ENCODE results near the gene PDE4D. TPM values are rescaled to one million over a fixed set of nuclear protein-coding genes. Genes with fewer than 3 reads are reported as not detected.
"Not testable (repeated sequence)": the region's sequence is repeated elsewhere in the genome, so short reads cannot be mapped to it uniquely, and the experiment has no call there.

PDE4D gene
- total RNA-seq, 2 donors from 2014 or later: 207 to 300 TPM

- H3K4me1 Mint-ChIP-seq: no peaks in the 10 kb centered on the region
- DNase-seq (no peak), ATAC-seq (no peak)
- H3K27me3 Mint-ChIP-seq: peaks cover 24% of the 10 kb centered on the region
- H3K9me3 ChIP-seq (ENCODE audit: control insufficient read depth, low read length, poor library complexity, severe bottlenecking): no peaks in the 10 kb centered on the region
- H3K36me3 Mint-ChIP-seq (ENCODE audit: low read depth): no peaks in the 10 kb centered on the region
- H3K27ac Mint-ChIP-seq: no peak overlapping the region
- H3K4me3 Mint-ChIP-seq: no peak overlapping the region
These were observed 571.9 kb downstream of the PDE4D start for GRCh38 chr5:59321642-59322041.

GRCh38 chr5:59320420-59320819, 573.1 kb downstream of the PDE4D start:
- Mint-ChIP-seq H3K27me3 (peaks cover 24% of the 10 kb centered on the region), H3K27ac (no peak overlapping the region)

GRCh38 chr5:59319250-59319649, 574.3 kb downstream of the PDE4D start:
- Mint-ChIP-seq H3K4me1 (no peaks in the 10 kb centered on the region), H3K27ac (no peak overlapping the region)
- ATAC-seq: no peak

More at GRCh38 chr5:59320420-59320819, 573.1 kb downstream of the PDE4D start:
- H3K4me1 Mint-ChIP-seq: no peaks in the 10 kb centered on the region
- DNase-seq (no peak), ATAC-seq (no peak)
- no peaks in the 10 kb centered on the region for H3K9me3 ChIP-seq (ENCODE audit: control insufficient read depth, low read length, poor library complexity, severe bottlenecking)
- no peak overlapping the region for H3K4me3 Mint-ChIP-seq
- H3K36me3 Mint-ChIP-seq (ENCODE audit: low read depth): no peaks in the 10 kb centered on the region

GRCh38 chr5:59317774-59318205, 575.7 kb downstream of the PDE4D start:
- Mint-ChIP-seq H3K36me3 (ENCODE audit: low read depth) (no peaks in the 10 kb centered on the region), H3K4me1 (no peaks in the 10 kb centered on the region), H3K27ac (no peak overlapping the region), H3K4me3 (no peak overlapping the region), H3K27me3 (peaks cover 8% of the 10 kb centered on the region)
- ATAC-seq: no peak
- H3K9me3 ChIP-seq (ENCODE audit: control insufficient read depth, low read length, poor library complexity, severe bottlenecking): no peaks in the 10 kb centered on the region
- DNase-seq: no peak

More at GRCh38 chr5:59319250-59319649, 574.3 kb downstream of the PDE4D start:
- no peak for DNase-seq
- Mint-ChIP-seq H3K27me3 (peaks cover 14% of the 10 kb centered on the region), H3K4me3 (no peak overlapping the region), H3K36me3 (ENCODE audit: low read depth) (no peaks in the 10 kb centered on the region)
- no peaks in the 10 kb centered on the region for H3K9me3 ChIP-seq (ENCODE audit: control insufficient read depth, low read length, poor library complexity, severe bottlenecking)

- Mint-ChIP-seq H3K4me3 (no peak overlapping the region), H3K27ac (no peak overlapping the region)
- DNase-seq: no peak
These were observed 576.3 kb downstream of the PDE4D start for GRCh38 chr5:59317023-59317773.

GRCh38 chr5:59312223-59312622, 581.3 kb downstream of the PDE4D start:
- Mint-ChIP-seq H3K36me3 (ENCODE audit: low read depth) (no peaks in the 10 kb centered on the region), H3K4me3 (no peak overlapping the region)

More at GRCh38 chr5:59317023-59317773, 576.3 kb downstream of the PDE4D start:
- H3K4me1 Mint-ChIP-seq: no peaks in the 10 kb centered on the region
- no peaks in the 10 kb centered on the region for H3K9me3 ChIP-seq (ENCODE audit: control insufficient read depth, low read length, poor library complexity, severe bottlenecking)
- H3K27me3 Mint-ChIP-seq: peaks cover 10% of the 10 kb centered on the region
- ATAC-seq: no peak
- H3K36me3 Mint-ChIP-seq (ENCODE audit: low read depth): no peaks in the 10 kb centered on the region

GRCh38 chr5:59308685-59309084, 584.8 kb downstream of the PDE4D start:
- H3K9me3 ChIP-seq (ENCODE audit: control insufficient read depth, low read length, poor library complexity, severe bottlenecking): not testable (repeated sequence)

More at GRCh38 chr5:59312223-59312622, 581.3 kb downstream of the PDE4D start:
- H3K4me1 Mint-ChIP-seq: no peaks in the 10 kb centered on the region
- no peak for DNase-seq
- H3K27me3 Mint-ChIP-seq: peaks cover 21% of the 10 kb centered on the region
- no peak overlapping the region for H3K27ac Mint-ChIP-seq
- no peak for ATAC-seq
- no peaks in the 10 kb centered on the region for H3K9me3 ChIP-seq (ENCODE audit: control insufficient read depth, low read length, poor library complexity, severe bottlenecking)

GRCh38 chr5:59303289-59303716, 590.2 kb downstream of the PDE4D start:
- not testable (repeated sequence) for H3K4me3 Mint-ChIP-seq; H3K4me1 Mint-ChIP-seq; DNase-seq; ATAC-seq; H3K27me3 Mint-ChIP-seq; H3K27ac Mint-ChIP-seq; H3K9me3 ChIP-seq (ENCODE audit: control insufficient read depth, low read length, poor library complexity, severe bottlenecking); H3K36me3 Mint-ChIP-seq (ENCODE audit: low read depth)

More at GRCh38 chr5:59308685-59309084, 584.8 kb downstream of the PDE4D start:
- not testable (repeated sequence) for H3K4me3 Mint-ChIP-seq; H3K36me3 Mint-ChIP-seq (ENCODE audit: low read depth); DNase-seq; ATAC-seq; H3K4me1 Mint-ChIP-seq; H3K27ac Mint-ChIP-seq
- peaks cover 20% of the 10 kb centered on the region for H3K27me3 Mint-ChIP-seq

GRCh38 chr5:59302509-59302908, 591.0 kb downstream of the PDE4D start:
- H3K36me3 Mint-ChIP-seq (ENCODE audit: low read depth); DNase-seq; H3K27me3 Mint-ChIP-seq; ATAC-seq; H3K9me3 ChIP-seq (ENCODE audit: control insufficient read depth, low read length, poor library complexity, severe bottlenecking); H3K27ac Mint-ChIP-seq; H3K4me3 Mint-ChIP-seq; H3K4me1 Mint-ChIP-seq: not testable (repeated sequence)

GRCh38 chr5:59301727-59302126, 591.8 kb downstream of the PDE4D start:
- no peaks in the 10 kb centered on the region for H3K9me3 ChIP-seq (ENCODE audit: control insufficient read depth, low read length, poor library complexity, severe bottlenecking)
- no peak for ATAC-seq

GRCh38 chr5:59300930-59301329, 592.6 kb downstream of the PDE4D start:
- Mint-ChIP-seq H3K27ac (no peak overlapping the region), H3K36me3 (ENCODE audit: low read depth) (no peaks in the 10 kb centered on the region), H3K4me1 (peaks cover 10% of the 10 kb centered on the region), H3K27me3 (peaks cover under 1% of the 10 kb centered on the region), H3K4me3 (no peak overlapping the region)
- no peaks in the 10 kb centered on the region for H3K9me3 ChIP-seq (ENCODE audit: control insufficient read depth, low read length, poor library complexity, severe bottlenecking)
- no peak for ATAC-seq
- DNase-seq: no peak

More at GRCh38 chr5:59301727-59302126, 591.8 kb downstream of the PDE4D start:
- Mint-ChIP-seq H3K27me3 (peaks cover 5% of the 10 kb centered on the region), H3K4me1 (peaks cover 8% of the 10 kb centered on the region), H3K4me3 (no peak overlapping the region), H3K27ac (no peak overlapping the region), H3K36me3 (ENCODE audit: low read depth) (no peaks in the 10 kb centered on the region)
- no peak for DNase-seq

GRCh38 chr5:59299006-59299405, 594.5 kb downstream of the PDE4D start:
- Mint-ChIP-seq H3K27ac (no peak overlapping the region), H3K27me3 (no peaks in the 10 kb centered on the region), H3K36me3 (ENCODE audit: low read depth) (no peaks in the 10 kb centered on the region), H3K4me3 (no peak overlapping the region), H3K4me1 (peaks cover 10% of the 10 kb centered on the region)
- H3K9me3 ChIP-seq (ENCODE audit: control insufficient read depth, low read length, poor library complexity, severe bottlenecking): no peaks in the 10 kb centered on the region
- ATAC-seq: no peak
- DNase-seq: no peak

- ATAC-seq: no peak
- peak overlapping the region; percentile 29 for H3K27ac Mint-ChIP-seq
- H3K4me1 Mint-ChIP-seq: peaks cover 10% of the 10 kb centered on the region
- no peaks in the 10 kb centered on the region for H3K9me3 ChIP-seq (ENCODE audit: control insufficient read depth, low read length, poor library complexity, severe bottlenecking)
- H3K27me3 Mint-ChIP-seq: no peaks in the 10 kb centered on the region
- H3K36me3 Mint-ChIP-seq (ENCODE audit: low read depth): no peaks in the 10 kb centered on the region
- no peak for DNase-seq
- H3K4me3 Mint-ChIP-seq: peak overlapping the region; percentile 83
These were observed 596.9 kb downstream of the PDE4D start for GRCh38 chr5:59296317-59297264.
